ENCODE data around the gene KRTAP5-2.

Gene KRTAP5-2

DNA sequence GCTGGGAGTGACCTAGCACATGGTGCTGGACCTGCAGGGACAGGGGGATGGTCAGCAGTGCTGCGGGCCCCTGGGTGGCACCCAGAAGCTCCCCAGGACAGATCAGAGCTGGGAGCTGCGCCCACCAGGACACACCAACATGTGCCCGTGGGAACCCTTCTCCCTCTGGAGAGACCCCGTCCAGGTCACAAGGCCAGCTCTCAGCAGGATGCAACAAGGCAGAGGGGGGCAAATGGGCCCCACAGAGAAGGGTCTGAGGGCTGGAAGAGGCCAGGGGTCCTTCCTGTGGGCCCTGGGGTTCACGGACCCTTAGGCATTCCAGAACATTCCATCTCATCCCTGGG, 32.2 kb downstream of the KRTAP5-2 start:
- DNase-seq = no peak

DNA sequence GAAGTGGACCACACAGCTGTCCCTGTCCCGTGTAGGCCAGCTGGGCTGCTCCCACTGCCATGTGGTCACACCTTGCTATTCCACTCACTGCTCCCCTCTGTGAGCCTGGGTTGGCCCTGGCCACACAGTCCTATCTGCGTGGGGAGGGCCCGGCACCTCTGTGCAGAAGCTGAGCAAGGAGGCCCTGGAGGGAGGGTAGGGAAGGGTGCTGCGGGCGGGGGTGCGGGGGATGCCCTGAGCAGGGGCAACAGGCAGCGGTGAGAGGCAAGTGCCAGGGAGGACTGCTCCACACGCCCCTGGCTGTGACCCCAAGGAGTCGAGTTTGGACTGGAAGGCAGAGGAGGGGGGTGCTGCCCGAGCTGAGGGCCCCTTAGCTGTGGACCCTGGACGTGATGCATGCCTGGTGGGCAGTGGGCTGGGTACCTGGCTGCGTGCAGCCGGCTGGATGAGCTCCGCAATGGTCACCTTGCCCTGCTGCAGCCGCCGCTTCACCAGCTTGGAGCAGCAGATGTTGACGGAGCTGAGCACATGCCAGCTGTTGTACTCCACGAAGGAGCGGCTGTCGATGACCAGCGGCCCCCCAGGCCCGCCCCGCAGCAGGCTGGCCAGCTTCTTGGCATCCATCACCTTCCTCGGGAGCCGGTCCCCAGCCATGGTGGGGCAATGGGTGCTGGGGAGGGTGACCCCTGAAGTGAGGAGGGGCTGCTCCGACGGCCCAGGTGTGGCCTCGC, 32.8 kb downstream of the KRTAP5-2 start:
- no peak for DNase-seq

DNA sequence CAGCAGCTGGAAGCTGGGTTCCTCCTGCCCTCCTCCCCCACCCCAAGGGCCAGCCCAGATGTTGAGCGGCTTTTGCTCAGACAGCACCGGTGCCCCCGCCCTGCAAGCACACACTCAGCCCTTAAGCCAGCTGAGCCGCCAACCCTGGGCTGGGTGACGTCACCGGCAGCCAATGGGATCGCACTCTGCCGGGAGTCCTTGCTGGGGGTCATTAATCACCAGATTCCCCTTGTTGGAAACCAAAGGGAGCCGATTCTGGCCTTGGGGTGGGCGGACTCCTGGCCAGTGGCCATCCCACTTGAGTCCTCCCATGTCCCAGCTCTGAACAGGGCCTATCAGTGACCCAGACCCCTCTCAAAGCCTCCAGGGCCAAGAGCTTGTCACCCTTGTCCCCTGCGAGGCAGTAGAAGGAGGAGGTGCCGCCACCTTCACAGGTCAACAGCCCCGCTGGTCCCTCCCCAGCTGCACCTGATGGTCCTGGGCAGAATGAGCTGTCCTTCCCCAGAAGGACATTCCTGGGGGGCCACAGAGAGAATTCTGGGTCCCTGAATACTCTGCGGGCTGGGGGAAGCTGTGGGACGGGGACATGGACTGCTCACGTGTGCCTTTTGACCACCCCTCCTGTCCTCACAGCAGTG, 33.4 kb downstream of the KRTAP5-2 start:
- peak in 1 of 2 donors; percentile 32 for DNase-seq

DNA sequence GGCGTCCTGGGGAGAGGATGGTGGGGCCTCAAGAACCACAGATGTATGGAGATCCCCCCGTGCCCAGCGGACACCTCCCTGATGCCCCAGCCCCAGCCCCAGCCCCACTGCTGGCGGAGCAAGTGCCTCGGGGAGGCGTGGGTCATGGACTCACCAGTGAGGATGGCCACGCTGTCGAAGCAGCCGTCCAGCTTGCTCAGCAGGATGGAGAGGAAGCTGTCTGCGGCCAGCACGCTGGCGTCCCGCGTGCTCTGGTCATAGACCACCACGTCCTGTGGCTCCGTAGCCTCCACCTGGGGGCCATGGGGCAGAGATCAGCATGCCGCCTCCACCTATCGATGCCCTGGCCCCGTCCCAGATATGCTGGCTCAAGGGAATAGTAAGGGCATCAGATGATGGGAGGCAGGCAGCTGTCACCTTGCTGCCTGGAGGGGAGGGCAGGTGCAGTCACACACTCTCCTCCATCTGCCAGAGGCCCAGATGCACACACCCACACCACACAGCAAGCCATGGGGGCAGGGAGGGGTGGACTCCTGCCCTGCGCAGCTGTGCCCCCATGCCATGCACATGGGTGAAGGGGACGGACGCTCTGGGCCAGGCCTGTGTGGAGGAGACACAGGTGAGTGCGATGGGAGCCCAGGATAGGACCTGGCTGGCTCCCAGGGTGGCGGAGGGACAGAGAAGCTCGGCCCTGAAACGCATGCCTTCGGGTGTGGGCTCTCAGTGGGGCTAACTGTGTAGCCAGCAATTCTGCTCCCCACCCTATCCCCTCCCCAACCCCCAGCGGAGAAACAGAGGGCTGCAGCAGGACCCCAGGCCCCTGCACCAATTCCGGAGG, 34.2 kb downstream of the KRTAP5-2 start:
- DNase-seq = no peak

DNA sequence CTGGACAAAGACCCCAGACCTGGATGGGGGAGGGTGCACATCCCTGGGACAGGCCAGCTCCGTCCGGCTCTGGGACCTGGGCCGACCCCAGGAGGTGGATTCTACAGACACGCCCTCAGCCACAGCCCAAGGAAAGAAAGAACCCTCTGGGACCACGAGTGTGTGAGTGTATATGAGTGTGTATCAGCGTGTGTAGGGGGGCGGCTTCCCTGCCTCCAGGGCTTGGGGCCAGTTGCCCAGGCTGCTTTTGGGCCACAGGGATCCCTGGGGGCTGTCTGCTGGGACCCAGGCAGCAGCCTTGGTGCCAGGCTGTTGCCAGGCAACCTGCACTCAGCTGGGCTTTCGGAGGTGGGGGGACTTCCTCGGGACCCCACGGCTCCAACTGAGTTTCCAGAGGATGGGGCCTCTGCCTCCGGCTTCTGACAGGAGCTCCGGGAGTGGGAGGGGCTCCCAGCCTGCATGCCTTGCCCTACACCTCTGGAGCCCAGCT, 34.9 kb downstream of the KRTAP5-2 start:
- no peak for DNase-seq

DNA sequence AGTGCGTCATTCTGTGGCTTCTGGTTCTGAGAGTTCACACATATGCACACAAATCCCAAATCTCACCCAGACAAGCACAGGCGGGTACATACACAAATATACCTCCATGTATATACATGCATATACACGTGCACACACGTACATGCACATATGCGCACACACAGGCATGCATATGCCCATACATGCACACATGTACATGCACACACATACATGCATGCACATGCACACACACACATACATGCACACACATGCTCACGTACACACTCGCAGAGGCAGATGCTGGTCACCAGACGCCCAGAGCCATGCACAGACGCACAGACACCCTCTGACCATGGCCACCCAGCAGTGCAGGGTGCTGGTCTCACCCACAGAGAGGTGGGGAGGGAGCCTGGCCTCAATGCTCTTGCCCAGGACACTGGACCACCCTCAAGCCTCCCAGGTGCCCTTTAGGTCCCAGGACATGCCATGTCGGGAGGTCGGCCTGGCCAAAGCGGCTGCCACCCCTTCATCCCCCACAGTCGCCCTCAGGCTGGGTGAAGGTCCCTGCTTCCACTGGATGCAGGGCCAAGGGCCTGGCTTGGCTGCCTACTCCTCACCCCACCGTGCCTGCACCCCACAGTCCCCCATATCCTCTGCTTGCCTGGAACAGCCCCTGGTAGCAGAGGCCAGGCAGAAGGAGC, 35.5 kb downstream of the KRTAP5-2 start:
- no peak for DNase-seq

DNA sequence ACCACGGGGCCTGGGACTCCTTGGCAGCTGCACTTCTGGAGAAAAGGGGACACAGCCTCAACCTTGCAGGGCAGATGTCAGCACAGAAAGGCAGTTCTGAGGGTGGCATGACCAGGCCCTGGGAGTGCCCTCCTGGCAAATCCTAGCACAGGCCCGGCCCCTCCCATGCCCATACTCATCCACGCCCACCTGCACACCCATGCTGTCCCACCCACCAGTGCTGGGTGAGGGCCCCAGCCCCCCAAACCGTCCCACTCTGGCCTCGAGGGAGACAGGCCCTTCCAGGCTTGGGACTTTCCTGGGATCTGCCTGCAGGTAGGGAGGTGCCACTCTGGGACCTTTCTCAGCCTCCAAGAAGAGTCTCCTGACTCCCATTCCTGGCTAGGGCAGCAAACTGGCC, 36.1 kb downstream of the KRTAP5-2 start:
- no peak for DNase-seq

DNA sequence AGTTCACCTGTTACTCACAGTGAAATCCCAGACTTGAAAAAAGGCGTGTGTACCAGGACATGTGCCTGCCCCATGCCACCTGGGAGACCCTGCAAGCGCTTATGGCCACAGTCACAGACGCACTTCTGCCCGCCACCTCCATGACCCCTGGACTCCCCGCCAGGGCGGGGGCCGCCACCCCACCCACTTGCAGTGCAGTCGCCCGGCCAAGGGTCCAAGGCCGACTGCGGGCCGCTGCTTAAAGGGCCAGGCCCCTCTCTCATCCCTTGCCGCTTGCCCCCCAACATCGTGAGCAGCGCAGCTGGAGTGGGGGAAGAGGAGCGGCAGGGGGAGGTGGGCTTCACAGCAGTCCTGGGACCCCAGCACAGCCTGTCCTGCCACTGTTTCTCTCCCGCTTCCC, 36.8 kb downstream of the KRTAP5-2 start:
- no peak for DNase-seq

DNA sequence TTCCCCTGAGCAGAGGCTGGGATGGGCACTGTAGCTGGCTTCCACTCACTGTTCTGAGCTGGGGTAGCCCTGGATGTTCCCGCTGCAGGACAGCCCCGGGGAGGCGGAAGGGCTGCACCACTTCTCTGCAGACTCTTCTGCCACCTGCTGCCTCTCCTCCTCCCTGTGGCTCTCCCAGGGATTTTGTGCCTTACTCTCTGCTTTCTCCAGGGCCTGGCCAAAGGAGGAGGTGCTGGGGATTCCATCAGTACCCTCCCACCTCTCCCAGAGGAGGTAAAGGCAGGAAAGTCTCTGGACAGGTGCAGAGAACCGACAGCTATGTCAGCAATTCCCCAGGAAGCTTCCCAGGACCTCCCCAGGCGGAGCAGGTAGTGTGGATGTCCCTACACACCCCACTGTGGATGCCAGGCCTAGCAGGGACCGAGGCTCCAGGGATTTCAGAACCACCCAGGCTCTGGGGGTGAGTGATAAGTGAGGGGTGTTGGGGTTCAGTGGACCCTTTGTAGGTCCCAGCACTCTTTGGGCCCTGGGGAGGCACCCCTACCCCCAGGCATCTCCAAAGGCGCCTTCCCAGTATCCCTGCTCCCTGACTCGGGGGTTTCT, 37.3 kb downstream of the KRTAP5-2 start:
- DNase-seq = no peak

DNA sequence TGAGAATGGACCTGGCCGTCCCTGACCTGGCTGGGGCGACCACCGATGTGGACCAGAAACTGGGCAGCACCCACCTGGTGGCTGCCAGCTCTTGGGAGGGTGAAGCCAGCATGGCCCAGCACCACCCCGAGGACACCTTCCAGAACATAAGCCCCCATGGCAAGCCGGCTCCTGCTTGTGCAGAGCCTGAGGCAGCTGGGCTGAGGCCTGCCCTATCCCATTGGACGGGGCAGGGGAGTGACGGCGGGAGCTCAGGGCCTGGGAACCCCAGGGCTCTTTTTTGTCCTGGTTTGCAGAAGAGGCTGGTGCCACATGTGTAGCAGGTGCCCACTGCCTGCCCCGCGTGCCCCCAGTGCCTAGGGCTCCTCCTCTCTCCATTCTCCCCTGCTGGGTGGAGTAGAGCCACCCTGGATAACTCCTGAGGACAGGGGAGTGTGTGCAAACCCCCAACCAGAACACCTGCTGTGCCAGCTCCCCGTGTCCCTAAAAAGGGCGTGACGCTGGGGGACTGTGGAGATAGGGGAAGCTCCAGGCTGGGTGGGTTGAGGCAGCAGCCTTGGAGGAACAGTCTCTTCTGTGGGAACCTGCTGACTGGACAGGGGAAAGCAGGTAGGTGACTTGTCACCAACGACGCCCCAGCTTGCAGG, 38.0 kb downstream of the KRTAP5-2 start:
- DNase-seq = no peak

DNA sequence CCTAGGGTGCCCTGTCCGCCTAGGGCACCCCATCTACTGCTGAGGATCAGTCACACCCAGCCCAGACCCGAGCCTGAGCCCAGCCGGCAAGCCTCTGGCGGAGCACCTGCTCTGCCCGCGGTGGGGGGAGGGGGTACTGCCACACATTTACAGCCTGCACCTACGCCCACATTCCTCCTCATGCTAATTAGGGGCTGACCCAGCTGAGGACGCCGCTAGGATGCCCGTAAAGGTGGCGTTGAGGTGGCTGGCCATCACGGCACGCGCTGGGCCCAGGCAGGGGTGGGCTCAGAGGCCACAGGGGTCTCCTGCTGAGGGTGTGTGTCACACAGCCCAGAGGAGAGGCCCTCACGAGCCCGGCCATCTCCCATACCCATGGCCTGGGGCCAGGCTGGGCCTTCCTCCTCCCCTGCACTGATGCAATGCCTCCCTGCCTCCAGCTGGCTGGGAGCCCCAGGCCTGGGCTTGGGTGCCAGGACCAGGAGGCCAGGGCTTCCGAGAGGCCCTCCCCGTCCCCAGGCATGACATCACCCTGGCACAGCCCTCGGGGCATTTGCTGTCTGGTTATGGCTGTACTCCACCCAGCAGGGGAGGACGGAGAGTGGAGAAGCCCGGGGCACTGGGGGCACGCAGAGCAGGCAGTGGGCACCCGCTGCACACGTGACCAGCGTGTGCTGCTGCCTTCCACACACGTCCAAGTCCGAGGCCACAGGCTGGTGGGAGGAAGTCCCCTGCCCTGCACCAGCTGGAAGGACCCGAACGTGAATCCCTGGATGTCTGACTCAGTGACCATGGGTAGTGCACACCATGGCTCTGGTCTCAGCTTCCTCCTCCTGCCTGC, 38.8 kb downstream of the KRTAP5-2 start:
- DNase-seq = no peak

DNA sequence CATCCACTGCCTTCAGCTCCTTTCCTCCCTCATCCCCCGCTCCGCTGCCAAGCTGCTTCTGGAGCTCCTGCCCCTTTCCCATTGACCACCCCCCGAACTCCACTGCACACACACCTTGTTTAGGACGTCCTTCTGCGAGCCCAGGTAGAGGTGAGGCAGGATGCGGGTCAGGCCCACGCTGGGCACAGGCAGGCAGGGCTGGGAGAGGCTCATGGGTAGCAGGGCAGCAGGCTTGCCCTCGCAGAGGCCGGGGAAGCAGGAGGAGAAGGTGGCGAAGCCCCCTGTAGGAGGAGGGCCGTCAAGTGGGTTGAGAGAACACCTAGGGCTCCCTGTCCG, 39.4 kb downstream of the KRTAP5-2 start:
- no peak for DNase-seq

DNA sequence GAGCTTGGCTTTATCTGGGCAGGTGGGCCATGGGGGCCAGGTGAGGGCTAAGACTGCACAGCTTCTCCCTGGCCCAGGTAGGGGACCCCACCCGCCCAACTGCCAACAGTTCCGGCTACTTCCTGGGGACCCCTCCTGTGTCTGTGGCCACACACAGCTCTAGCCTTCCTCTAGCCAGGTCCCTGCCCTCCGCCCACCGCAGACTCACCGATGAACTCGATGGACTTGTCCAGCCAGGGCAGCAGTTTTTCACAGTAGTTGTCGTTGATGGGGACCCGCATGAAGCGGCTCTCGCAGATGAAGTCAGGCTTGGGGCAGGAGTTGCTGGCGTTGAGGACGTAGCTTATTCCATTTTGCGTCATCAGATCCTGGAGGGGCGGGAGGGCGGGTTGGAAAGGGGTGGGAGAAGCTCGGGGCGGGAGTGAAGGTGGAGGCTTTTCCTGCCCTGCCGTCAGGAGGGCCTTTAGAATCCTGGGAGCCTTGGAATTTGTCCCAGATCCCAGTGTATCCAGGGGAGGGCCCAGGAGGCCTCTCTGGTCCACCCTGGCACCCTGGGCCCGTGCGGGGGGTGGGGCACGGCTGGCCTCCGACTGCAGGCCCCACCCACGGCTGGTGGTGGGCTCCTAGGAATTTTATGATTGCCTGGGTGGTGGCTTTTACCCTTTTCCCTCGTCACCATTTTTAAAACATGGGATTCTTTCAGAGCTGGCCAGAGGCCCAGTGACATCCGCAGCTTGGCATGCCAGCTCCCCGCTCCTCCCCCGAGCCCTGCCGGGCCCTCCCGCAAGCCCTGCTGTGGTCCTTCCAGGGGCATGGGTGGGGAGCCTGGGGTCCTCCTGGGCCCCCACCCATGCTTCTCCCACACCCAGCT, 40.0 kb downstream of the KRTAP5-2 start:
- DNase-seq = no peak

DNA sequence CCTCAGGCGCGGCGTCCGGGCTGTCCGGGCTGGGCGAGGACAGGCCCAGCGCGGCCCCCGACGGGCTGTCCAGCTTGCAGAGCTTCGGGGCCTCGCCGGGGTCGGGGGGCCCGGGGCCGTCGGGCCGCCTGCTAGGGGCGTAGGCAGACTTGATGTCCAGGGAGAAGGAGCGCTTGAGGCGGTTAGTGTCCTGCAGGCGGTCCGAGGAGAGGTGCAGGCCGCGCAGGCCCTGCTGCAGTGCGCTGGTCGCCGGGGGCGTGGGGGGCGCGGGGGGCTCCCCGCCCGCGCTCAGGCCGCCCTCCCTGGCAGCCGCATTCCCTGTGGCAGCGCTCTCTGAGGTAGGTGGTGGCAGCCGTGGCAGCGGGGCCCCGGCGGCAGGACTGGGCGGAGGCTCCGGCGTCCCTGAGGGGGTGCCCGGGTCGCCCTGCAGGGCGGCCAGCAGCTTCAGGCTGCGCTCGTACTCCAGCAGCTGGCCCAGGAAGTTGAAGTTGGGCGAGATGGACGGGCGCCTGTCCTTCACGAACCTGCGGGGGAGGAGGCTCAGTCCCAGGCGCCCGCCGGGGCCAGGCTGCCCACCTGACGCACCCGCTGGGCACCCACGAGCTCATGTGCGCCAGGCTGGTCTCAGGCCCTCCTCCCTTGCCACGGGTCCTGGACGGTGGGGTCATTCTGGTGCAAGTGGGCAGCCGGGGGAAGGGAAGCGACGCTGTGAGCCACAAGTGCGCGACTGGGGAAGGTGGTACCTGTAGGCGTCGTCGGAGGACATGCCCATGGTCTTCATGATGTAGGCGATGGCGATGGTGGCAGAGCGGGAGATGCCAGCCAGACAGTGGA, 40.8 kb downstream of the KRTAP5-2 start:
- DNase-seq = no peak

DNA sequence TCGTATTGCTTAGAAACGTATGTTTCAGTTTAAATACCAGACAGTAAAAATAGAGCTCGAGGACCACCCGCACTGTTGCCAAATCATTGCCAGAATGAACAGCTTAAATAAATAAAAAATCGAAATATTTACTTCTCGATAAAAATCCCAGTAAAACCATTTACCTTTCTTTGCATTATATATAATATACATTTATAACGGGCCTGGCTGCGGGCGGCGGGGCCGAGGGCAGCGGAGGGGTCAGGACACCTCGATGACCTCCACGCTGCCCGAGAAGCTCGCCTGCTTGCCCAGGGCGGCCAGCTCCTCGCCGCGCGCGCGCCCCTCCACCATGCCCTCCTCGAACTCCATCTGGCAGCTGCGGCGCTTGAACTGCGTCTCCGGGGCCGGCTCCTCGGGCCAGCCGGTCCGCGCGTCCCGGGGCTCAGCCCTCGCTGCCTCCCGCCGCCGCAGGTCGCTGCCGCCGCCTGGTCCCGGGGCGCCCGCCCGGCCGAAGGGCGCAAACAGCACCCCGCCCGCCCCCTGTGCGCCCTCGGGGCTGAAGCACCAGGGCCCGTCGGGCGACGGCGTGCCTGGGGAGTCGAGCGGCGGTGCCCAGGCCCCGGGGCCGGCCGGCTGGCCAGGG, 41.7 kb downstream of the KRTAP5-2 start:
- no peak for DNase-seq

DNA sequence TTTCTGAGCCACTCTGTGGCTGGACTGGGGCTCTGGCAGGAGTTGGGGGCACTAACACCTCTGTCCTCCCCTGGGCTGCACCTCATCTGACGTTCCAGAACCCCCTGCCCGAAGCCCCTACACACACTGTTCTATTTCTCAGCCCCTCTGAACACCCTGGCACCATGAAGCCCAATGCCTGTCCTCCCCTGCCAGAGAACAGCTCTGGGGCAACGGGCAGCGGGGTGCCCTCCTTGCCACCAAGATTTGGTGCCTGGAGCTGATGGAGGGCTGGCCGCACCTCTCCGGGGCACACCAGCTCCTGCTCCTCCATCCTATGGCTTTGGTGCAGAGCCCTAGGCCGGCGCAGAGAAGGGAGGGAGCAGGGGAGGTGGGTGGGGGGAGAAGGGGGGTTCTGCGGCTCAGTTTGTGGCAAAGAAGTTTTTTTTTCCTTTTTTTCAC, 42.4 kb downstream of the KRTAP5-2 start:
- no peak for DNase-seq

DNA sequence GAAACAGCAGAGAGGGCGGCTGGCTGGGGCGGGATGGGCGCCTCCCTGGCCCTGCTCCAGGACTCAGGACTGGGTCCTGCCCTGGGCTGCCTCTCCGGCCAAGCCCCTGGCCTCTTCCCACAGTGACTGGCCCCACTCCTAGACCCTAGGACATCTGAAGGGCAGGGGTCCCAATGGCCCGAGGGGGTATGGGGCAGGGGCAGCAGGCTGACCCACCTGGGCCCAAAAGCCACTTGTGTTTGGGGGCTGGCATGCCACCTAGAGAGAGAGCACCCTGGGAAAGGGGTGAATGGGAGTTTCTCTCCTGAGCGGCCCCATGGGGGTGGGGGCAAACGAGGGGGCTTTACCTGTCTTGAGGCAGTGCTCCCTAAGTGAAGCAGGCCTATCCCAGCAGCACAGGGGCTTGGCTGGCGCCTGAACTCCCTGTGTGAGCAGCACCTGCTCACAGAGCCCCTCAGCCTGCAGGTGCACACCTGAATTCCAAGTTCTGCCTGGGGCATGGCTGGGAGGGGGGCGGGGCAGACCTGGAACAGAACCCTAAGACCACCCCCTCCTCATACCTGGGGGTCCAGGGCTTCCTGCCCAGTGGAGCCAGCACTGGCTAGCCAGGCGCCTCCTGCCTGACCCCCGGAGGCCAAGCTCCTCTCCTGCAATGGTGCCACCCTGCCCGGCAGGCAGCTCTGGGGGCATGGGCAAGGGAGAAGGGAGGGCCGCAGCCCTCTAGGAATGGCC, 42.9 kb downstream of the KRTAP5-2 start:
- DNase-seq = no peak

All from inflammatory macrophage treated with lipopolysaccharide for 1 hour (primary cell).